MCF 10A (cell line): ENCODE data around the gene HSP90AA1. TPM values are rescaled to one million over a fixed set of nuclear protein-coding genes. Genes with fewer than 3 reads are reported as not detected.

Source experiments
- BruUV-seq: library from RNA; stranded (reverse); fragments of 400-500 nt; replicated peaks from 2 replicates; lab custom pipeline; 2021; lab: Mats Ljungman, UMichigan
- CTCF ChIA-PET: fragments of 300-600 bp; sonication (Branson Sonifier 250); formaldehyde crosslinking; extraction: SDS; loops from one replicate; lab custom pipeline; 2021; ENCODE audit warnings: antibody characterized with exemption, inconsistent platforms; lab: Yijun Ruan, JAX
- POLR2A ChIA-PET: fragments of 300-600, 350-650 bp; sonication (Branson Sonifier 250); formaldehyde crosslinking; extraction: SDS; loops from one replicate; lab custom pipeline; 2020; ENCODE audit warnings: antibody characterized with exemption, inconsistent platforms; lab: Yijun Ruan, JAX
- DNase-seq: peaks from one replicate; pipeline ENCODE4 v3.0.0-alpha.2; 2018; ENCODE audit not compliant: unreplicated experiment
- H3K27ac Mint-ChIP-seq: one replicate; pipeline ENCODE4 v1.8.0; 2022; ENCODE audit warnings: mild to moderate bottlenecking, low read depth, mixed read lengths; ENCODE audit not compliant: unreplicated experiment
- H3K27me3 Mint-ChIP-seq: one replicate; pipeline ENCODE4 v1.8.0; 2022; ENCODE audit warnings: mixed read lengths; ENCODE audit not compliant: insufficient read depth, unreplicated experiment
- H3K36me3 Mint-ChIP-seq: one replicate; pipeline ENCODE4 v1.8.0; 2022; ENCODE audit warnings: mild to moderate bottlenecking, moderate library complexity, mixed read lengths; ENCODE audit not compliant: insufficient read depth, unreplicated experiment
- H3K4me1 Mint-ChIP-seq: one replicate; pipeline ENCODE4 v1.8.0; 2022; ENCODE audit warnings: mixed read lengths; ENCODE audit not compliant: insufficient read depth, unreplicated experiment
- H3K4me3 Mint-ChIP-seq: one replicate; pipeline ENCODE4 v1.8.0; 2022; ENCODE audit warnings: mild to moderate bottlenecking, moderate library complexity, mixed read lengths; ENCODE audit not compliant: unreplicated experiment
- H3K9me3 Mint-ChIP-seq: one replicate; pipeline ENCODE4 v1.8.0; 2022; ENCODE audit warnings: mixed read lengths; ENCODE audit not compliant: unreplicated experiment
- CTCF ChIP-seq: fragments of 200-600 bp; IDR thresholded peaks from one replicate; pipeline ENCODE4 v1.8.0; 2022; ENCODE audit warnings: antibody characterized with exemption, mild to moderate bottlenecking; ENCODE audit not compliant: unreplicated experiment
- intact Hi-C: fragments of 100-400 bp; cut with micrococcal nuclease; formaldehyde crosslinking; loops from 2 replicates; pipeline ENCODE4 v1.14.1; 2022
- total RNA-seq: library from RNA; stranded (reverse); gene quantifications from 2 replicates; pipeline ENCODE4 v1.2.3, GENCODE V29; 2022

HSP90AA1 gene
- total RNA-seq, 1 experiment from 2014 or later = 296 TPM

GRCh38 chr14:102039157-102039556, 47.7 kb downstream of the HSP90AA1 start:
- peaks cover 100% of the 10 kb centered on the region for H3K36me3 Mint-ChIP-seq
- no peaks in the 10 kb centered on the region for H3K27me3 Mint-ChIP-seq
- ChIA-PET CTCF (no interaction called here), POLR2A (no interaction called here)
- no peaks in the 10 kb centered on the region for H3K9me3 Mint-ChIP-seq
- intact Hi-C loops = no loop called here
- no TSS peak for BruUV-seq
- TF ChIP-seq CTCF = no peak
- H3K4me1 Mint-ChIP-seq = peaks cover 1% of the 10 kb centered on the region
- no peak overlapping the region for H3K27ac Mint-ChIP-seq
- H3K4me3 Mint-ChIP-seq = no peak overlapping the region
- no peak for DNase-seq

GRCh38 chr14:102037686-102038085, 49.2 kb downstream of the HSP90AA1 start:
- ChIA-PET POLR2A (interaction anchor here (0.6 kb wide), 2 partner anchors 12 to 267 kb away, joined by 3 read pairs; partner anchors contain the start of gene MOK), CTCF (interaction anchor here (0.6 kb wide), 1 partner anchor 10 kb away, joined by 3 read pairs; no protein-coding TSS in a partner anchor)
- TF ChIP-seq CTCF = no peak
- H3K4me3 Mint-ChIP-seq = no peak overlapping the region
- no peaks in the 10 kb centered on the region for H3K27me3 Mint-ChIP-seq
- peaks cover 100% of the 10 kb centered on the region for H3K36me3 Mint-ChIP-seq
- intact Hi-C loops = no loop called here
- peaks cover 6% of the 10 kb centered on the region for H3K4me1 Mint-ChIP-seq
- no peak for DNase-seq
- BruUV-seq = no TSS peak
- H3K9me3 Mint-ChIP-seq = no peaks in the 10 kb centered on the region
- H3K27ac Mint-ChIP-seq = no peak overlapping the region

GRCh38 chr14:102035914-102036313, 50.9 kb downstream of the HSP90AA1 start:
- Mint-ChIP-seq H3K4me1 (peaks cover 6% of the 10 kb centered on the region), H3K4me3 (no peak overlapping the region), H3K36me3 (peaks cover 100% of the 10 kb centered on the region), H3K27ac (no peak overlapping the region), H3K27me3 (no peaks in the 10 kb centered on the region), H3K9me3 (no peaks in the 10 kb centered on the region)
- intact Hi-C loops = no loop called here
- BruUV-seq = no TSS peak
- no peak for DNase-seq
- no peak for TF ChIP-seq CTCF
- ChIA-PET CTCF (interaction anchor here (0.6 to 0.8 kb wide), 2 partner anchors 10 to 217 kb away, joined by 3 to 4 read pairs; no protein-coding TSS in a partner anchor), POLR2A (no interaction called here)

GRCh38 chr14:102034301-102034700, 52.5 kb downstream of the HSP90AA1 start:
- no peak for DNase-seq
- POLR2A ChIA-PET = interaction anchor here (0.6 kb wide), 1 partner anchor 69 kb away, joined by 3 read pairs; the partner anchor contains the start of gene DYNC1H1
- intact Hi-C loops = no loop called here
- CTCF ChIA-PET = interaction anchor here (0.7 kb wide), 1 partner anchor 12 kb away, joined by 3 read pairs; no protein-coding TSS in a partner anchor
- Mint-ChIP-seq H3K4me1 (peaks cover 14% of the 10 kb centered on the region), H3K4me3 (no peak overlapping the region), H3K27me3 (no peaks in the 10 kb centered on the region), H3K27ac (peak overlapping the region; percentile 51), H3K36me3 (peaks cover 99% of the 10 kb centered on the region), H3K9me3 (no peaks in the 10 kb centered on the region)
- TF ChIP-seq CTCF = no peak
- no TSS peak for BruUV-seq
